K562 (cell line): ENCODE results near the gene TMEM266. TPM values are rescaled to one million over a fixed set of nuclear protein-coding genes. Genes with fewer than 3 reads are reported as not detected.

Experiments
- ATAC-seq: fragments of 200-7000 bp; cut with Tn5 transposase; 3 replicates; pipeline ENCODE4 v1.9.1; 2020; ENCODE audit warnings: moderate library complexity
- BruUV-seq: library from RNA; stranded (reverse); fragments of 400-500 nt; replicated peaks from 2 replicates; lab custom pipeline; 2021; lab: Mats Ljungman, UMichigan
- CTCF ChIA-PET: fragments of 300-600 bp; formaldehyde crosslinking; extraction: SDS; loops from one replicate; lab custom pipeline; 2021; ENCODE audit warnings: low intra/inter-chr PET ratio; lab: Yijun Ruan, JAX
- POLR2A ChIA-PET: fragments of 300-600, 350-650 bp; sonication (Branson Sonifier 250); formaldehyde crosslinking; extraction: SDS; loops from one replicate; lab custom pipeline; 2021; ENCODE audit warnings: antibody characterized with exemption, inconsistent platforms; lab: Yijun Ruan, JAX
- DNase-seq, 4 experiments: peaks; one replicate each; pipeline versions ENCODE4 v3.0.0 to v3.0.0-alpha.2; 2011 to 2018; ENCODE audit warnings: low spot score in 3 of 4, mixed read lengths in 3 of 4; ENCODE audit errors: extremely low read depth in 1 of 4
- FAIRE-seq: peaks from 2 replicates; lab custom pipeline; 2011; peaks lifted over from hg19 to GRCh38; lab: Jason Lieb, UNC
- H2AFZ ChIP-seq: 2 replicates; pipeline ENCODE4 v1.6.0; 2011; ENCODE audit warnings: low read depth, low read length, control low read depth, inconsistent platforms
- H3K27ac ChIP-seq: fragments of 200-600 bp; 3 replicates; pipeline ENCODE4 v1.8.0; 2011; ENCODE audit warnings: low read depth, mild to moderate bottlenecking, control low read depth, inconsistent platforms, low read length, moderate library complexity, mixed read lengths; ENCODE audit errors: extremely low read depth
- H3K27me3 ChIP-seq, 2 experiments: fragments of 300-600 bp in 1 of 2; 2 replicates in 1 of 2; 3 replicates in 1 of 2; pipeline versions ENCODE4 v1.6.0 to v1.8.0; 2011; ENCODE audit warnings: inconsistent platforms in 2 of 2, low read length in 2 of 2, mild to moderate bottlenecking in 1 of 2, mixed read lengths in 1 of 2, moderate library complexity in 1 of 2; ENCODE audit not compliant: control insufficient read depth in 2 of 2, insufficient read depth in 2 of 2
- H3K36me3 ChIP-seq: fragments of 300-600 bp; 3 replicates; pipeline ENCODE4 v1.8.0; 2011; ENCODE audit warnings: mild to moderate bottlenecking, low read length, inconsistent platforms; ENCODE audit not compliant: control insufficient read depth, insufficient read depth
- H3K4me1 ChIP-seq, 2 experiments: fragments of 200-600 bp in 1 of 2; replicated peaks in 1 of 2; 2 replicates in 1 of 2; 3 replicates in 1 of 2; pipeline versions ENCODE4 v1.5.1 to v1.8.0; 2011; ENCODE audit warnings: inconsistent platforms in 2 of 2, low read length in 2 of 2, mild to moderate bottlenecking in 1 of 2, mixed read lengths in 1 of 2, moderate library complexity in 1 of 2; ENCODE audit not compliant: control insufficient read depth in 2 of 2, insufficient read depth in 2 of 2
- H3K4me2 ChIP-seq: 2 replicates; pipeline ENCODE4 v1.6.1; 2011; ENCODE audit warnings: low read length, control low read depth, inconsistent platforms, mixed read lengths; ENCODE audit not compliant: insufficient read depth
- H3K4me3 ChIP-seq: fragments of 200-600 bp; sonication (generic), shearing (Covaris generic); 2 replicates; pipeline ENCODE4 v1.5.1; 2016; ENCODE audit warnings: control low read depth, inconsistent platforms
- H3K79me2 ChIP-seq: fragments of 200-600 bp; 3 replicates; pipeline ENCODE4 v1.8.0; 2011; ENCODE audit warnings: low read length, inconsistent platforms; ENCODE audit not compliant: control insufficient read depth, insufficient read depth
- H3K9ac ChIP-seq, 2 experiments: 2 replicates each; pipeline versions ENCODE4 v1.6.0 to v1.6.1; 2011; ENCODE audit warnings: low read depth in 2 of 2, low read length in 2 of 2, control low read depth in 1 of 2, inconsistent platforms in 1 of 2, mild to moderate bottlenecking in 1 of 2, mixed read lengths in 1 of 2; ENCODE audit not compliant: insufficient read depth in 1 of 2
- H3K9me1 ChIP-seq: one replicate; pipeline ENCODE4 v1.6.0; 2011; ENCODE audit warnings: inconsistent platforms, mild to moderate bottlenecking, low read length, moderate library complexity; ENCODE audit not compliant: control insufficient read depth, insufficient read depth
- H3K9me3 ChIP-seq: replicated peaks from 2 replicates; pipeline ENCODE4 v1.5.1; 2011; ENCODE audit warnings: low read depth, low read length, inconsistent platforms; ENCODE audit not compliant: control insufficient read depth, insufficient read depth
- H4K20me1 ChIP-seq: replicated peaks from 2 replicates; pipeline ENCODE4 v1.6.1; 2011; ENCODE audit warnings: low read length, inconsistent platforms, mixed read lengths; ENCODE audit not compliant: control insufficient read depth, insufficient read depth
- CBX5 ChIP-seq: IDR thresholded peaks from 2 replicates; pipeline ENCODE4 v1.6.1; 2014; ENCODE audit warnings: low read depth, borderline replicate concordance
- NR3C1 ChIP-seq: sonication (generic); formaldehyde crosslinking; IDR thresholded peaks from 2 replicates; pipeline ENCODE4 v1.8.1; 2022; ENCODE audit warnings: missing genetic modification reagents
- POLR2G ChIP-seq: fragments of 200-400 bp; formaldehyde crosslinking; IDR thresholded peaks from 2 replicates; pipeline ENCODE4 v1.6.1; 2017; ENCODE audit warnings: low read depth, mild to moderate bottlenecking, antibody characterized with exemption, low read length, moderate library complexity
- ZNF609 ChIP-seq: sonication (generic); formaldehyde crosslinking; IDR thresholded peaks from 2 replicates; pipeline ENCODE4 v1.8.1; 2023; ENCODE audit warnings: missing genetic modification reagents, mild to moderate bottlenecking, borderline replicate concordance
- WGBS: fragments of 100-300 bp; shearing (Covaris generic); methylation state at CpG from one replicate; pipeline ENCODE4 v1.1.6; 2016; ENCODE audit warnings: low coverage, mixed read lengths; ENCODE audit not compliant: insufficient coverage; ENCODE audit errors: missing lambda C conversion rate; 5-methylcytosine and 5-hydroxymethylcytosine counted together
- in situ Hi-C: fragments of 300-500 bp; cut with MboI; formaldehyde crosslinking; loops from 4 replicates; pipeline ENCODE4 v1.15.0; 2018; ENCODE audit warnings: inconsistent platforms, mixed read lengths
- intact Hi-C: fragments of 100-400 bp; cut with micrococcal nuclease; formaldehyde crosslinking; loops from 2 replicates; pipeline ENCODE4 v1.14.2; 2022
- polyA plus RNA-seq, 8 experiments: library from polyadenylated mRNA; depleted of rRNA in 4 of 8; stranded (reverse) in 5 of 8; unstranded in 3 of 8; fragments of >200 nt; fragmentation: Nextera tagmentation in 2 of 8; fragmentation: Illumina TruSeq in 1 of 8; extraction: Ambion mirVana in 2 of 8; extraction: Trizol in 1 of 8; gene quantifications; 2 replicates each; pipeline versions ENCODE4 v1.2.1 to v1.2.3, GENCODE V29; 2011 to 2014; ENCODE audit warnings: inconsistent platforms in 1 of 8, missing spikeins in 1 of 8
- total RNA-seq, 7 experiments: library from RNA; depleted of rRNA in 6 of 7; stranded (reverse); fragments of >200 nt in 6 of 7; fragmentation: Illumina TruSeq in 2 of 7; extraction: Trizol in 2 of 7; gene quantifications; 2 replicates each; pipeline versions ENCODE4 v1.2.1 to v1.2.3, GENCODE V29; 2011 to 2021; ENCODE audit warnings: low replicate concordance in 1 of 7

TMEM266 gene
- total and polyA plus RNA-seq, 9 of the 15 experiments (the other 6 are each of a cell fraction or from before 2014, with no cell fraction given): not detected

- FAIRE-seq: no peak
Measured at GRCh38 chr15:76192715-76193114, 132.9 kb downstream of the TMEM266 start.

More at GRCh38 chr15:76192715-76193114, 132.9 kb downstream of the TMEM266 start:
- H3K9me3 ChIP-seq: no peaks in the 10 kb centered on the region
- H3K4me1 ChIP-seq: peaks cover 7 to 22% of the 10 kb centered on the region in 2 experiments
- 0 out of 2 replicates have a peak, but pooled peaks cover 3% of the 10 kb centered on the region for H4K20me1 ChIP-seq
- intact Hi-C loops (no loop called here), in situ Hi-C loops (no loop called here)
- H3K4me2 ChIP-seq: no peak overlapping the region
- ATAC-seq: no peak
- ChIA-PET CTCF (no interaction called here), POLR2A (interaction anchor here (0.6 to 1.5 kb wide), 2 partner anchors 141 to 1676 kb away, joined by 3 to 5 read pairs; no protein-coding TSS in a partner anchor)
- no peak overlapping the region for H2AFZ ChIP-seq
- no peaks in the 10 kb centered on the region for H3K79me2 ChIP-seq
- H3K27ac ChIP-seq: no peak overlapping the region
- no peaks in the 10 kb centered on the region for H3K36me3 ChIP-seq
- no TSS peak for BruUV-seq
- WGBS: 38% methylated on average over 5 of the region's 8 CpGs
- no peaks in the 10 kb centered on the region for H3K9me1 ChIP-seq
- no peak overlapping the region for H3K4me3 ChIP-seq
- no peak for DNase-seq
- H3K27me3 ChIP-seq: no peaks in the 10 kb centered on the region; a peak in 1 of 5 replicates
- peak overlapping the region in 1 of 2 experiments; percentile 70; a peak in 2 of 4 replicates for H3K9ac ChIP-seq
- TF ChIP-seq ZNF609 (CRISPR knock-in tag) (no peak), NR3C1 (CRISPR knock-in tag) (no peak), CBX5 (no peak), POLR2G (peak; percentile 30; the same call in 1 of the 2 replicates)
